Measurements from ENCODE around the gene GUF1. TPM values are rescaled to one million over a fixed set of nuclear protein-coding genes. Genes with fewer than 3 reads are reported as not detected.

The GUF1 gene
- total RNA-seq (2021) (16.0 and 18.6 TPM in 2 replicates), Bru-seq, nascent RNA (percentile 89 among the genes with signal in this experiment), BruChase-seq, experiment 1, labeled RNA remaining after a 2-hour chase (percentile 88 among the genes with signal in this experiment), BruChase-seq, experiment 2, labeled RNA remaining after a 6-hour chase (percentile 83 among the genes with signal in this experiment)
- long read RNA-seq, full-length matches to known transcripts, result 7 of 20 reads
- long read RNA-seq, partial matches to known transcripts, result 5 of 20 reads
- long read RNA-seq, other reads (novel, unspliced or antisense), result 8 of 20 reads

GRCh38 chr4:44678094-44679041 lies at the start of gene GUF1:
Gene GUF1 (plus strand): TSS chr4:44678420. CDS start chr4:44678623, 203 bp downstream.
- ChIA-PET POLR2A (ENCODE audit: unreplicated experiment) (interaction anchor here (0.6 to 0.7 kb wide), 3 partner anchors 10 to 985 kb away, joined by 4 to 7 read pairs (median 5); no protein-coding TSS in a partner anchor), CTCF (no interaction called here)
- BruUV-seq (replicated peaks), result TSS peak; percentile 79

GRCh38 chr4:44629280-44629866 lies 48.8 kb upstream of the GUF1 start:
- no peaks in the 10 kb centered on the region for H3K9me2 ChIP-seq (ENCODE audit: insufficient read depth)
- no peak overlapping the region for H3K4me3 ChIP-seq
- H2AFZ ChIP-seq, result no peak overlapping the region
- no peaks in the 10 kb centered on the region for H3K4me1 ChIP-seq (replicated peaks; ENCODE audit: insufficient read depth)
- BruUV-seq (replicated peaks), result no TSS peak
- H3K27ac ChIP-seq, result no peak overlapping the region
- intact Hi-C loops (cut with micrococcal nuclease; ENCODE audit: unreplicated experiment), result loop anchor here (5.0 kb wide), 1 partner anchor 1497 kb away; no protein-coding TSS in a partner anchor
- H3K4me2 ChIP-seq, result no peak overlapping the region
- no peaks in the 10 kb centered on the region for H3K9me3 ChIP-seq (ENCODE audit: insufficient read depth, low read depth)
- H4K20me1 ChIP-seq (ENCODE audit: insufficient read depth), result no peaks in the 10 kb centered on the region
- CTCF ChIA-PET, result no interaction called here
- H3F3A ChIP-seq (ENCODE audit: insufficient read depth, low read depth), result no peaks in the 10 kb centered on the region
- H3K36me3 ChIP-seq (ENCODE audit: low read depth), result no peaks in the 10 kb centered on the region
- TF ChIP-seq CTCF (conservative IDR thresholded peaks at IDR 0.05) (peak; percentile 75), EZH2 (IDR thresholded peaks at IDR 0.05; ENCODE audit: low read depth) (no peak)
- no peaks in the 10 kb centered on the region for H3K79me2 ChIP-seq (ENCODE audit: low read depth)
- H3K27me3 ChIP-seq (ENCODE audit: insufficient read depth, low read depth), result no peaks in the 10 kb centered on the region; the same call in 1 of the 2 replicates
- DNase-seq, result peak; percentile 12 to 36
- POLR2A ChIA-PET (ENCODE audit: unreplicated experiment), result no interaction called here

More at GRCh38 chr4:44678094-44679041, at the start of gene GUF1:
- no peaks in the 10 kb centered on the region for H3K27me3 ChIP-seq (ENCODE audit: insufficient read depth, low read depth)
- H3K79me2 ChIP-seq (ENCODE audit: low read depth), result peaks cover 35% of the 10 kb centered on the region
- peak; percentile 78 to 79 for DNase-seq
- H4K20me1 ChIP-seq (ENCODE audit: insufficient read depth), result 0 out of 2 replicates have a peak, but pooled peaks cover 4% of the 10 kb centered on the region
- H3K36me3 ChIP-seq (ENCODE audit: low read depth), result 0 out of 2 replicates have a peak, but pooled peaks cover 3% of the 10 kb centered on the region
- H3F3A ChIP-seq (ENCODE audit: insufficient read depth, low read depth), result peaks cover 5% of the 10 kb centered on the region; the same call in 1 of the 2 replicates
- H3K4me1 ChIP-seq (replicated peaks; ENCODE audit: insufficient read depth), result peaks cover 18% of the 10 kb centered on the region; the same call in 1 of the 2 replicates
- H3K4me3 ChIP-seq, result peak within 1 kb of the TSS; percentile 97
- H2AFZ ChIP-seq, result peak within 1 kb of the TSS; percentile 100
- H3K9me3 ChIP-seq (ENCODE audit: insufficient read depth, low read depth), result no peaks in the 10 kb centered on the region
- H3K27ac ChIP-seq, result peak within 1 kb of the TSS; percentile 59
- H3K9me2 ChIP-seq (ENCODE audit: insufficient read depth), result no peaks in the 10 kb centered on the region
- TF ChIP-seq CTCF (conservative IDR thresholded peaks at IDR 0.05) (no peak), EZH2 (IDR thresholded peaks at IDR 0.05; ENCODE audit: low read depth) (no peak)
- intact Hi-C loops (cut with micrococcal nuclease; ENCODE audit: unreplicated experiment), result no loop called here
- peak within 1 kb of the TSS; percentile 97 for H3K4me2 ChIP-seq

- no peaks in the 10 kb centered on the region for H4K20me1 ChIP-seq (ENCODE audit: insufficient read depth)
- no peaks in the 10 kb centered on the region for H3K9me3 ChIP-seq (ENCODE audit: insufficient read depth, low read depth)
- CTCF ChIA-PET, result no interaction called here
- intact Hi-C loops (cut with micrococcal nuclease; ENCODE audit: unreplicated experiment), result no loop called here
- no peaks in the 10 kb centered on the region for H3K79me2 ChIP-seq (ENCODE audit: low read depth)
- no peaks in the 10 kb centered on the region; the same call in 1 of the 2 replicates for H3K27me3 ChIP-seq (ENCODE audit: insufficient read depth, low read depth)
- no peaks in the 10 kb centered on the region for H3K36me3 ChIP-seq (ENCODE audit: low read depth)
- no TSS peak for BruUV-seq (replicated peaks)
- DNase-seq, result no peak
- no peak overlapping the region for H3K4me3 ChIP-seq
- TF ChIP-seq EZH2 (IDR thresholded peaks at IDR 0.05; ENCODE audit: low read depth) (no peak), CTCF (conservative IDR thresholded peaks at IDR 0.05) (no peak; the same call in 1 of the 2 replicates)
- H2AFZ ChIP-seq, result no peak overlapping the region
- H3K4me2 ChIP-seq, result no peak overlapping the region
- H3K9me2 ChIP-seq (ENCODE audit: insufficient read depth), result no peaks in the 10 kb centered on the region
- H3K4me1 ChIP-seq (replicated peaks; ENCODE audit: insufficient read depth), result no peaks in the 10 kb centered on the region
- H3F3A ChIP-seq (ENCODE audit: insufficient read depth, low read depth), result no peaks in the 10 kb centered on the region
- POLR2A ChIA-PET (ENCODE audit: unreplicated experiment), result no interaction called here
- no peak overlapping the region for H3K27ac ChIP-seq
These were observed 46.1 kb upstream of the GUF1 start for GRCh38 chr4:44632089-44632488.
